Type B pancreatic cell (in vitro differentiated cells): ENCODE data around the gene CD300E. TPM values are rescaled to one million over a fixed set of nuclear protein-coding genes. Genes with fewer than 3 reads are reported as not detected.

ENCODE experiments used
- DNase-seq: peaks from one replicate; pipeline ENCODE4 v3.0.0; 2021; ENCODE audit warnings: mixed read lengths; ENCODE audit not compliant: unreplicated experiment; ENCODE audit errors: extremely low spot score
- H3K27ac Mint-ChIP-seq: 2 replicates; pipeline ENCODE4 v1.8.0; 2021; ENCODE audit warnings: mild to moderate bottlenecking, mixed read lengths
- H3K27me3 Mint-ChIP-seq: 2 replicates; pipeline ENCODE4 v1.8.0; 2021; ENCODE audit warnings: mixed read lengths
- H3K36me3 Mint-ChIP-seq: 2 replicates; pipeline ENCODE4 v1.8.0; 2021; ENCODE audit warnings: mixed read lengths
- H3K4me1 Mint-ChIP-seq: one replicate; pipeline ENCODE4 v1.8.0; 2021; ENCODE audit warnings: mixed read lengths; ENCODE audit not compliant: unreplicated experiment
- H3K4me3 Mint-ChIP-seq: 2 replicates; pipeline ENCODE4 v1.8.0; 2021; ENCODE audit warnings: mild to moderate bottlenecking, mixed read lengths
- H3K9me3 Mint-ChIP-seq: 2 replicates; pipeline ENCODE4 v1.8.0; 2021; ENCODE audit warnings: mixed read lengths
- total RNA-seq: library from RNA; stranded (reverse); gene quantifications from 2 replicates; pipeline ENCODE4 v1.2.1, GENCODE V29; 2021; ENCODE audit warnings: low replicate concordance
- TF ChIP-seq, protein P1 (sequence below): fragments of 200-600 bp; sonication (generic); conservative IDR thresholded peaks from 2 replicates; pipeline ENCODE4 v1.5.0; 2021; ENCODE audit warnings: antibody characterized with exemption, mild to moderate bottlenecking

Gene CD300E
- total RNA-seq, 1 donor from 2014 or later: not detected

DNA sequence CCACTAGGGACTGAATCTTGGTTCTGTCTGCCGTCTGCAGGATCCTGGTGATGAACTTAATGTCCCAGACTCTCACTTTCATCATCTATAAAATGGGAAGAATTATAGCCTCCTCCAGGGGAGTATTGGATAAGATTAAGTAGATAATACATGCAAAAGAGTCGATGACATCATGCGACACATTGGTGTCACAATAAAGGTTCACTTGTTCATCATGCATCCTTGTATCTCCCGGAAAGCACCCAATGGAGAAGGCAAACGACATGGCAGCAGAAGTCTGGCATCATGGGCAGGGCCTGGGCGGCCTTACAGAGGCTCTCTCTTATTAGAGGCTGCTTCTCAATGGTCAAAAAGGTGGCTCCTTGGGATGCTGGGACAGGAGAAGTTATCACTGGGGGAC, 35.1 kb upstream of the CD300E start:
- Mint-ChIP-seq H3K27ac (no peak overlapping the region), H3K4me3 (no peak overlapping the region), H3K9me3 (no peaks in the 10 kb centered on the region), H3K4me1 (no peaks in the 10 kb centered on the region), H3K27me3 (peaks cover 63% of the 10 kb centered on the region), H3K36me3 (no peaks in the 10 kb centered on the region)
- TF ChIP-seq, protein P1, sequence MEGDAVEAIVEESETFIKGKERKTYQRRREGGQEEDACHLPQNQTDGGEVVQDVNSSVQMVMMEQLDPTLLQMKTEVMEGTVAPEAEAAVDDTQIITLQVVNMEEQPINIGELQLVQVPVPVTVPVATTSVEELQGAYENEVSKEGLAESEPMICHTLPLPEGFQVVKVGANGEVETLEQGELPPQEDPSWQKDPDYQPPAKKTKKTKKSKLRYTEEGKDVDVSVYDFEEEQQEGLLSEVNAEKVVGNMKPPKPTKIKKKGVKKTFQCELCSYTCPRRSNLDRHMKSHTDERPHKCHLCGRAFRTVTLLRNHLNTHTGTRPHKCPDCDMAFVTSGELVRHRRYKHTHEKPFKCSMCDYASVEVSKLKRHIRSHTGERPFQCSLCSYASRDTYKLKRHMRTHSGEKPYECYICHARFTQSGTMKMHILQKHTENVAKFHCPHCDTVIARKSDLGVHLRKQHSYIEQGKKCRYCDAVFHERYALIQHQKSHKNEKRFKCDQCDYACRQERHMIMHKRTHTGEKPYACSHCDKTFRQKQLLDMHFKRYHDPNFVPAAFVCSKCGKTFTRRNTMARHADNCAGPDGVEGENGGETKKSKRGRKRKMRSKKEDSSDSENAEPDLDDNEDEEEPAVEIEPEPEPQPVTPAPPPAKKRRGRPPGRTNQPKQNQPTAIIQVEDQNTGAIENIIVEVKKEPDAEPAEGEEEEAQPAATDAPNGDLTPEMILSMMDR: no peak
- DNase-seq: no peak

DNA sequence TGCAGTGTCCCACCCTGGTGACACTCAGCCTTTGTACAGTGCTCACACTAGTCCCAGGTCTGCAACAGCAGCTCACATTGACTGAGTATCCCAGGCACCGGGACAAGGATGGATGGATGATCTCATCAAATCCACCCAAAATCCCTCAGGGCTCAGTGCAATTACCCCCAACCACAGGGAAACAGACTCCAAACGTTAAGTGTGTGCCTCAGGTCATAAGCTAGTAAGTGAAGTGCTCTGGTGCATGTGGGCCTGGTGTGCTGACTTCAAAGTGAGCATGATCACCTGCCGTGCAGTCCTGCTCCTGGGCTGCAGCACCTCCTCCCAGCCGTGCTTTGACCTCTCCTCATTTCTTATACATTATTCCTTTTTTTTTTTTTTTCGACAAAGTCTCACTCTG, 31.2 kb upstream of the CD300E start:
- no peaks in the 10 kb centered on the region for H3K4me1 Mint-ChIP-seq
- H3K27ac Mint-ChIP-seq: no peak overlapping the region
- TF ChIP-seq, protein P1: no peak
- no peaks in the 10 kb centered on the region for H3K9me3 Mint-ChIP-seq
- DNase-seq: no peak
- H3K36me3 Mint-ChIP-seq: no peaks in the 10 kb centered on the region
- H3K27me3 Mint-ChIP-seq: peaks cover 71% of the 10 kb centered on the region
- no peak overlapping the region for H3K4me3 Mint-ChIP-seq

DNA sequence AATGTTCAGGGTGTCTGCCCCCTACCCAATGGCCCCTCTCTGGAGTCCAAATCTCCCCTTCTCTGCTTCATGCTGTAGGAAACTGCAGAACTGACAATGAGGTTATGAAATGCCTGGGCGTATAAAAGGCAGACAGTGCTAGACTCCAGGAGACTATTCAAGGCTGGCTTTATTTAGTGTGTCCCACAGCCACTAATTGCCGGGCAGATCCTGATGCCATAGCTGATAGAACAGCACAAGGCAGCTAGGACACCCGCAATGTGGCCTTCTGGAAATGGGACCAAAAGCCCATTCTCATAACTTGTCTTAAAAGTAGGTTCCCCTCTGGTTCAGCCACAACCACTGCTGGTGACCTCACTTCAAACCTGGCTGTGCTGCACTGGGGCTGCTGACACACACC, 28.5 kb upstream of the CD300E start:
- Mint-ChIP-seq H3K27me3 (peaks cover 73% of the 10 kb centered on the region), H3K4me3 (no peak overlapping the region), H3K36me3 (no peaks in the 10 kb centered on the region), H3K27ac (no peak overlapping the region), H3K4me1 (no peaks in the 10 kb centered on the region), H3K9me3 (no peaks in the 10 kb centered on the region)
- no peak for DNase-seq
- TF ChIP-seq, protein P1: no peak

DNA sequence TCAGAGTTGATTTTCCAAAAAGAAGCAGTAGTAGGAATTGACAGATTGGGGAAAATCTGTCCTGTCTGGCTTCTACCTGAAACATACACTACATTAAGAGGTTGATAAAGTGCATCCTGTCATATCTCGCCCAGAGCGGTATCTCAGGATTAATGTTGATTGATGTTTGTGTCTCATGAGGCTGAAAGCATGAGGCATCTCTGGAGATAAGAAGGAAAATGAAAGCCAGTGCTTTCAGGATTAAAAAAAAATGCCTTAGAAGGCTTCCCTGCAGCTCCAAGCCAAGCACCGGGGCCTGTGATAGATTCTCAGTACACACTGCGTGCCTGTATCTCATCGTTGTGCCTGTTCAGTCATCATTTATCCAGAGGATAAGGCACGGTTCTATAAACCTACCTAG, 26.4 kb upstream of the CD300E start:
- H3K27me3 Mint-ChIP-seq: peaks cover 76% of the 10 kb centered on the region
- no peak overlapping the region for H3K27ac Mint-ChIP-seq
- H3K9me3 Mint-ChIP-seq: no peaks in the 10 kb centered on the region
- no peaks in the 10 kb centered on the region for H3K4me1 Mint-ChIP-seq
- H3K36me3 Mint-ChIP-seq: no peaks in the 10 kb centered on the region
- no peak for DNase-seq
- no peak overlapping the region for H3K4me3 Mint-ChIP-seq
- TF ChIP-seq, protein P1: no peak

DNA sequence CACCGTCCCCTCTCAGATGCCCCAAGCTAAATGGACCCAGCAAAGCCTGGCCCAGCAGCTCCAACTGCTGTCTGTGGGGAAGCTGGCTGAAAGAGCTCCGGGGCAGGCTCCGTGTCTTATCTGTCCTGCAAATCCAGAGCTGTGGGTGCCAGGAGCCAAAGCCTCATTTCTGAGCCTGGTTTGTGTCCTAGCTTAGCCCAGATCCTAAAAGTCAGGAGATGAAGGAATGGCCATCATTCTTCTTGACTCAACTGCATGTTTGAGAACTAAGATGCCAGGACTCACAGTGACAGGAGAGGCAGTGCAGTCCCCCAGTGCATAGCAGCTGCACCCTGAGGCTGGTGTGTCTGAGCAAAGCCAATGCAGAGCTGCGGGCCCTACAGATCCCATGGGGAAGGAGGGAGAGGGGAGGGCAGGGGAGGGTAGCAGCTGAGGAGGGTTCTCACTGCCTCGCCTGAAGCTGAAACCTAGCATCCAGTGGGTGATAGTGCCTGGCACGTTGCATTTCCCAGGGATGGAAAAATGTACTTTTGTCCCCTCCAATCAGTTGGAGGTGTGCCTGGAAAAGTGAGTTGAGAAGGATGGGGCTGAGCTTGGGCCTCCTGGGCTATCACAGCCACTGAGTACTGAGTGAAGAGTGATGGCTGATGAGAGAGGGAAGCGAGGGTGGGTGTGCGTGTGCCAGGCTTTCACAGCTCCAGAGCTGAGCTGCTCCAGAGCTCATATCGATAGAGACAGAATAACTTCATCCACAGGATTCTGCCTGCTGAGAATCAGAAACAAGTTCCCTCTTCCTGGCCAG, 24.5 kb upstream of the CD300E start:
- DNase-seq: no peak
- H3K9me3 Mint-ChIP-seq: no peaks in the 10 kb centered on the region
- H3K4me3 Mint-ChIP-seq: no peak overlapping the region
- H3K4me1 Mint-ChIP-seq: no peaks in the 10 kb centered on the region
- H3K36me3 Mint-ChIP-seq: no peaks in the 10 kb centered on the region
- H3K27ac Mint-ChIP-seq: no peak overlapping the region
- H3K27me3 Mint-ChIP-seq: peaks cover 78% of the 10 kb centered on the region
- TF ChIP-seq, protein P1: no peak
